Uterus (tissue), 4 donors: ENCODE measurements around the gene POU3F1. TPM values are rescaled to one million over a fixed set of nuclear protein-coding genes. Genes with fewer than 3 reads are reported as not detected.

Source experiments
- DNase-seq, 2 donors: peaks; one replicate each; pipeline ENCODE4 v3.0.0-alpha.2; 2019 to 2020
- H3K27ac ChIP-seq, 2 donors: fragments of 200-600 bp; sonication (generic); 1 replicate in 1 of 2; 2 replicates in 1 of 2; pipeline ENCODE4 v1.5.1; 2016 to 2018
- H3K27me3 ChIP-seq, 2 donors: fragments of 200-600 bp; sonication (generic); one replicate each; pipeline ENCODE4 v1.5.1; 2018 to 2019; ENCODE audit warnings: control low read depth in 1 of 2
- H3K36me3 ChIP-seq, 2 donors: fragments of 200-600 bp; sonication (generic); one replicate each; pipeline ENCODE4 v1.5.1; 2019; ENCODE audit warnings: control low read depth in 1 of 2
- H3K4me1 ChIP-seq, 2 donors: fragments of 200-600 bp; sonication (generic); one replicate each; pipeline ENCODE4 v1.5.1; 2018 to 2019; ENCODE audit warnings: control low read depth in 1 of 2
- H3K4me3 ChIP-seq, 2 donors: fragments of 200-600 bp; sonication (generic); 1 replicate in 1 of 2; 2 replicates in 1 of 2; pipeline ENCODE4 v1.5.1; 2018 to 2019; ENCODE audit warnings: mild to moderate bottlenecking in 1 of 2
- H3K9me3 ChIP-seq, 2 donors: fragments of 200-600 bp; sonication (generic); one replicate each; pipeline ENCODE4 v1.5.1; 2019; ENCODE audit warnings: control low read depth in 1 of 2
- CTCF ChIP-seq, 4 experiments: fragments of 200-600 bp in 2 of 4; fragments of 450-650 bp in 2 of 4; sonication (generic) in 2 of 4; IDR thresholded peaks; one replicate each; pipeline ENCODE4 v1.5.1; 2016 to 2019; ENCODE audit warnings: antibody characterized with exemption in 4 of 4, mild to moderate bottlenecking in 2 of 4, moderate library complexity in 1 of 4
- POLR2A ChIP-seq, 2 donors: fragments of 450-650 bp; IDR thresholded peaks; one replicate each; pipeline ENCODE4 v1.6.1; 2016; ENCODE audit warnings: antibody characterized with exemption in 2 of 2, mild to moderate bottlenecking in 1 of 2, moderate library complexity in 1 of 2
- intact Hi-C: fragments of 100-400 bp; cut with DNase I; formaldehyde crosslinking; loops from one replicate; pipeline ENCODE4 v1.15.1; 2023; ENCODE audit warnings: low total_unique reads
- total RNA-seq, 4 donors: library from RNA; depleted of rRNA in 3 of 4; stranded (reverse); fragments of >200 nt in 3 of 4; gene quantifications; one replicate each; pipeline versions ENCODE4 v1.1.0 to v1.2.4, GENCODE V29; 2014 to 2023
- donor health status: DM: yes; HTN: yes; CAD: no.

Gene POU3F1
- total RNA-seq, 4 donors from 2014 or later, result not detected

- Histone ChIP-seq H3K36me3 (no peaks in the 10 kb centered on the region), H3K27ac (no peak overlapping the region), H3K9me3 (no peaks in the 10 kb centered on the region), H3K4me3 (no peak overlapping the region), H3K4me1 (no peaks in the 10 kb centered on the region), H3K27me3 (no peaks in the 10 kb centered on the region)
- no peak for TF ChIP-seq CTCF (IDR thresholded peaks at IDR 0.05)
- no peak for TF ChIP-seq POLR2A (IDR thresholded peaks at IDR 0.05)
- intact Hi-C loops, result no loop called here
- no peak for DNase-seq
These were observed 36.2 kb upstream of the POU3F1 start for GRCh38 chr1:38082769-38083263.

GRCh38 chr1:38079019-38079418, 32.4 kb upstream of the POU3F1 start:
- Histone ChIP-seq H3K9me3 (no peaks in the 10 kb centered on the region), H3K27ac (no peak overlapping the region), H3K27me3 (no peaks in the 10 kb centered on the region), H3K4me3 (no peak overlapping the region), H3K36me3 (no peaks in the 10 kb centered on the region), H3K4me1 (no peaks in the 10 kb centered on the region)
- DNase-seq, result no peak
- no peak for TF ChIP-seq CTCF (IDR thresholded peaks at IDR 0.05)
- TF ChIP-seq POLR2A (IDR thresholded peaks at IDR 0.05), result no peak
- intact Hi-C loops, result no loop called here

- intact Hi-C loops, result no loop called here
- H3K9me3 ChIP-seq, result no peaks in the 10 kb centered on the region
- no peak overlapping the region for H3K27ac ChIP-seq
- TF ChIP-seq CTCF (IDR thresholded peaks at IDR 0.05) (no peak), POLR2A (IDR thresholded peaks at IDR 0.05) (no peak)
- H3K36me3 ChIP-seq, result no peaks in the 10 kb centered on the region
- H3K27me3 ChIP-seq, result no peaks in the 10 kb centered on the region
- no peak overlapping the region for H3K4me3 ChIP-seq
- H3K4me1 ChIP-seq, result no peaks in the 10 kb centered on the region
- no peak for DNase-seq
These were observed 31.0 kb upstream of the POU3F1 start for GRCh38 chr1:38077523-38078147.

GRCh38 chr1:38076455-38076854, 29.9 kb upstream of the POU3F1 start:
- no peaks in the 10 kb centered on the region for H3K9me3 ChIP-seq
- H3K4me3 ChIP-seq, result no peak overlapping the region
- intact Hi-C loops, result no loop called here
- no peak overlapping the region for H3K27ac ChIP-seq
- no peak for DNase-seq
- TF ChIP-seq CTCF (IDR thresholded peaks at IDR 0.05) (no peak), POLR2A (IDR thresholded peaks at IDR 0.05) (no peak)
- no peaks in the 10 kb centered on the region for H3K36me3 ChIP-seq
- no peaks in the 10 kb centered on the region for H3K4me1 ChIP-seq
- no peaks in the 10 kb centered on the region for H3K27me3 ChIP-seq

- H3K4me3 ChIP-seq, result no peak overlapping the region
- intact Hi-C loops, result no loop called here
- H3K9me3 ChIP-seq, result no peaks in the 10 kb centered on the region
- no peaks in the 10 kb centered on the region for H3K36me3 ChIP-seq
- no peaks in the 10 kb centered on the region for H3K4me1 ChIP-seq
- no peaks in the 10 kb centered on the region for H3K27me3 ChIP-seq
- H3K27ac ChIP-seq, result no peak overlapping the region
- TF ChIP-seq POLR2A (IDR thresholded peaks at IDR 0.05) (no peak), CTCF (IDR thresholded peaks at IDR 0.05) (no peak)
- no peak for DNase-seq
These were observed 29.4 kb upstream of the POU3F1 start for GRCh38 chr1:38076038-38076437.
